GM12872 (cell line): ENCODE data around the gene TRERF1.

ENCODE experiments used
- TF ChIP-seq, protein P1 (sequence below): IDR thresholded peaks from 3 replicates; pipeline ENCODE4 v1.5.1; 2011; ENCODE audit warnings: low read depth, mild to moderate bottlenecking, low read length, moderate library complexity; ENCODE audit not compliant: insufficient read depth

TRERF1 gene

DNA sequence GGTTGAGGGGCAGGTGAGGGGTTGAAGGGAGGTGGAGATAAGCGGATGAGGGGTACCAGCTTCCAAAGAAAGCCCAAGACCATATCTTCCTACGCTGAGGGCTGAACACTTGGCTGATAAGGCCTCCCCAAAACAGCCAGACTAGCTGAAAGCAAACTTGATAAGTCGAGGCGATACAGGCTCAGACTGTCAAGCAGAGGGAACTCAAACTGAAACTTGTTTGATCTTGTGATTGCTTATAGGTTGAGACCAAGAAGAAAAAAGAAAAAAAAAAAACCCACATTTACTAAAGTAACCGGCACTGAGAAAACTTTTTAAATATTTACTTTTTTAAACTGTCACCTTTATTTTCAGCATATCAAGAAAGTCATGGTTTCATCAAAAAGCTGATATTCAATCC lies 73.6 kb downstream of the TRERF1 start:
- TF ChIP-seq, protein P1, sequence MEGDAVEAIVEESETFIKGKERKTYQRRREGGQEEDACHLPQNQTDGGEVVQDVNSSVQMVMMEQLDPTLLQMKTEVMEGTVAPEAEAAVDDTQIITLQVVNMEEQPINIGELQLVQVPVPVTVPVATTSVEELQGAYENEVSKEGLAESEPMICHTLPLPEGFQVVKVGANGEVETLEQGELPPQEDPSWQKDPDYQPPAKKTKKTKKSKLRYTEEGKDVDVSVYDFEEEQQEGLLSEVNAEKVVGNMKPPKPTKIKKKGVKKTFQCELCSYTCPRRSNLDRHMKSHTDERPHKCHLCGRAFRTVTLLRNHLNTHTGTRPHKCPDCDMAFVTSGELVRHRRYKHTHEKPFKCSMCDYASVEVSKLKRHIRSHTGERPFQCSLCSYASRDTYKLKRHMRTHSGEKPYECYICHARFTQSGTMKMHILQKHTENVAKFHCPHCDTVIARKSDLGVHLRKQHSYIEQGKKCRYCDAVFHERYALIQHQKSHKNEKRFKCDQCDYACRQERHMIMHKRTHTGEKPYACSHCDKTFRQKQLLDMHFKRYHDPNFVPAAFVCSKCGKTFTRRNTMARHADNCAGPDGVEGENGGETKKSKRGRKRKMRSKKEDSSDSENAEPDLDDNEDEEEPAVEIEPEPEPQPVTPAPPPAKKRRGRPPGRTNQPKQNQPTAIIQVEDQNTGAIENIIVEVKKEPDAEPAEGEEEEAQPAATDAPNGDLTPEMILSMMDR, result no peak

DNA sequence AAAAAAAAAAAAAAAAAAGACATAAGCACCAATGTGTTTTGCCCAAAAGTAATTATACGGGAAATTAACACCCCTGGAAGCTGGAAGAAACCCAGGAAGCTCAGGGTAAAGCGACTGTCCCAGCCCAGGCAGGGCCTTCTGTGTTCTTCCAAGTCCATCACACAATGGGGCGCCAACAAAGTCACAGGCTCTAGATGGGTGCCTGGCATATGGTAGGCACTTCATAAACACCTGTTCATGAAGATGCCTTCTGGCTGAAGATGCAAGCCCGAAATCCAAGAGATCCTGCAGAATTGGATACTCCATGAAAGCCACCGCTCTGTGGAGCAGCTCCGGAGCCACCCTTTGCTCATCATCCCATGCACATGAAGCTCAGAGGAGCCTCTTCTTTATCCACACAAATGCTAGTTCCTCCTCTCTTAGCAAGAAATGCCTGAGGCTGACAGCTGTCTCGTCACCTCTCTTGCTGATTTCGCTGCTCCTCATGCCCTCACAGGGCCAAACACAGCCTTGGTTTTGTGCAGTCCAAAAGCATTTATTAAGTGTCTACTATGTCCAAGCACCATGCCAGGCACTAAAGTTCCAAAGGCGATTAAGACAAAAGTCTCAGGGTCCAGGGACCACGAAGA lies 76.6 kb downstream of the TRERF1 start:
- TF ChIP-seq, protein P1, result no peak

DNA sequence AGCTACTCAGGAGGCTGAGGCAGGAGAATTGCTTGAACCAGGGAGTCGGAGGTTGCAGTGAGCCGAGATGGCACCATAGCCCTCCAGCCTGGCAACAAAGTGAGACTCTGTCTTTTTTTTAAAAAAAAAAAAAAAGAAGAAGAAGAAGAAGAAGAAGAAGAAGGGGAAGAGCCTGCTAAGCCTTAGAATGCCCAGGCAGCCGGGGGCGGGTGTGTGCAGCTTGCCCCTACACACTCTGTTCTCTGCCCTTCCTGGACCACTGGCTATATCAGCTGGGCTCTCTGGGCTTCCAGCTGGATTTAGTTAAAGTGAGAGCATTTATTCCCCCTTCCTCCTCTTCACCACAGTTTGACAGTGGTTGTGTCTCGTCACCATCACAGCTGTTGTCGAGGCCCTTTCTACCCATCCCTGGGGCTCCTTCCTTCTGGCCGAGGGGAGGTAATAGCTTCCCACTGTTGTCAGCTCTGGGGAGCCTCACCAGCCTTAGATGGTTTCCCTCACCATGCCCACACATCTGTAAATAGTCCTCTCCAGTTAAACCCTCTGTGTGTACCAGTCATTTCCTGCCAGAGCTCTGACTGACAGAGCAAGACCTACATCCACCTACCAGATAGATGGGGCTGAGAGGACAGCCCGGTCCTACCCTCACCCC lies 77.6 kb downstream of the TRERF1 start:
- TF ChIP-seq, protein P1, result no peak

DNA sequence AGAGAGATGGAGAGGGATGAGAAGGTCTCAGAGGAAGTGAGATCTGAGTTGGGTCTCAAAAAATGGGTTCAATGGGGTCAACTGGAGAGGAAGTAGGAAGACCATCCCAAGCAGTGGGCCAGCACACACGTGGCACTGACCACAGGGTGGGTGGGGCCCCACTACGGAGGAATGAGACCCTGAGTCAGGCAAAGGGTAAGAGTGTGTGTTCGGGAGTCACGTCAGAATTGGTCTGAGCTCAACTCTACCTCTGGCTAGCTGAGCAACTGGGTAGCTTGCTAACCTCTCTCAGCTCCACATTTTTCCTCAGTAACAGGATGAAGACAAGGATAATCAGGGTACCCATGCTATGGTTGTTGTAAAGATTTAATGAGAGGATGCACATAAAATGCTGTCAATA lies 79.0 kb downstream of the TRERF1 start:
- TF ChIP-seq, protein P1, result no peak

DNA sequence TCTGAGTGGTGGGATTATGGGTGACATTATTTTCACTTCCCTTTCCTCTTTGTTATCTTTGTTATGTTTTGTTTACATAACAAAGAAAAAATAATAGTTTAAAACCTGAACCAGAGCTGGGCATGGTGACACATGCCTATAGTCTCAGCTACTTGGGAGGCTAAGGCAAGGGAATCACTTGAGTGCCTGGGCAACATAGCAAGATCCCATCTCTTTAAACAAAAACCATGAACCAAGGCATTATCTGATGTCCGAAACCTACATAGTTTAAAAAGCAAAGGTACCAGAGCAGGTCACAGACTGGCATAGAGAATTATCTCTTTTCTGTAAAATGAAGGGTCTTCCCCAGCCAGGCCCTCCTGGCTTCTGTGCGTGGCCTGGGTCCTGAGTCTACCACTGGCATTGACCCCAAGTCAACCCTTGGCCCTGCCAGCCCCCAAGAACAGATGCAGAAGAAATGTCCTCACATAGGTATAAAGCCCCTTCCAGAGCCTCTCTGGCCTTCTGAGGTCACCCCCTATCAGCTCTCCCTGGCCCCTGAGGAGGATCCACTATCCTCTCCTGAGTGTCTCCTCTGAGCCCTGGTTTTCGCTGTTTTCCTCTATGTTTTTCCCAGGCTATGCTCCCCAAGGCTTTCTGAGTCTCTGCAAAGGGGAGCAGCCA lies 81.3 kb downstream of the TRERF1 start:
- TF ChIP-seq, protein P1, result no peak

DNA sequence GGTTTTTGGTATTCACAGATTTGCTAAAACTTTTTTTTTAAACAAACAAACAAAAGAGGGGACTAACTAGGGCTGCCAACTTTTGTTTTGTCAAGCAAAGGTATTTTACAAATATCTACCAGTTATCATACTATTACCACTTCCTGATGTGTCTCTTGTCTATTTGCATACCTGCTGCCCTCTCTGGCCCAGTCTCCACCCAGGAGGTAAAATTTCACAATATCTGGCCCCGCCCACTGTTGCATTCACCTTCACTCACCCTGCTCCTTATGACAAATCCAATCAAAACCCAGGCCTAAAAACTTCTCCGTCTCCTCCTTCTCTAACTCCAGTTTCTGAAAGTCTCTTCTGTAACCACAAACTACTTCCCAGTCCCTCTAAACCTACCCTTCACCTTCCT lies 82.2 kb downstream of the TRERF1 start:
- TF ChIP-seq, protein P1, result no peak

DNA sequence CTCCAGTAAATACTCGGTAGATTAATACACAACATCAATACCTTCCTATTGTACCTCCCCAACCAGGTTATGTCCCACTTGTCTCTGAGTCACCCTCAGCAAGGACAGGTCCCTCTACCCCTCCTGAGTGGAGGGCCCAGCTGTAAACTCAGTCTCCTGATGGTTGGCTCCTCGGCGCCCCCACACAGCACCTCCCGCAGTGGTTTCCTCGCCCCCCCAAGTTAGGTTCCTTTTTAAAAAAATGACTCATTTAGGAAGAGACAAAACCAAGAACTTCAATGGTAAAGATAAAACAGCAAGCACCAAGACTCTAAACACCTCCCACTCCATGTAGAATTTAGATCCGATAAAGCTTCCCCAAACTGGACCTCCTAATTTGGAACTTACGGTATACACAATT lies 83.5 kb downstream of the TRERF1 start:
- TF ChIP-seq, protein P1, result no peak
